SK-N-MC (cell line): ENCODE results near the gene APBA2.
"Not testable (repeated sequence)": the region's sequence is repeated elsewhere in the genome, so short reads cannot be mapped to it uniquely, and the experiment has no call there.

Source experiments
- EZH2 ChIP-seq: fragments of 200-600 bp; sonication (generic); IDR thresholded peaks from one replicate; pipeline ENCODE4 v1.6.1; 2017; ENCODE audit warnings: antibody characterized with exemption
- FOXP2 ChIP-seq: optimal IDR thresholded peaks from 2 replicates; pipeline ENCODE3; 2011; ENCODE audit warnings: mild to moderate bottlenecking, moderate library complexity; ENCODE audit not compliant: insufficient read depth; ENCODE audit errors: extremely low read length, control extremely low read depth
- POLR2AphosphoS5 ChIP-seq: IDR thresholded peaks from 2 replicates; pipeline ENCODE4 v1.6.1; 2012; ENCODE audit warnings: mild to moderate bottlenecking, low read depth, low read length, borderline replicate concordance

DNA sequence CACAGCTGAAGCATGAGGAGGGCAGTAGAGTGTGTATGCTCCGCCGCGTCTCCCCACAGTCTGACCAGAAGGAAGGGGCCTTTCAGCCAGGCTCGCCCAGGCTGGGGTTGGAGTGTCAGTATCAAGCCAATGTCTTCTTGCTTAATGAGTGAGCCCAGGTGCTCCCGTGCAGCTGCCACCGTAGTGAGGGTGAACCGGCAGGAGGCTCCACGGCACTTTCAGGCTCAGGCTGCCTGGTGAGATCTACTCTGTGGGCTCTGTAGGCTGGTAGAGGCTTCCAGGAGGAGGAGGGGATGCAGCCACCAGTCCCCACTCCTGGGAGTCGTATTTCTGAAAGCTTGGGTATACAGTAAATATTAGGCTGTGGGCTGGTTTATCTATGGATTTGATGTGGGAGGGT lies 45.5 kb upstream of the APBA2 start:
- not testable (repeated sequence) for TF ChIP-seq POLR2AphosphoS5, EZH2, FOXP2
